Astrocyte (in vitro differentiated cells and primary cell): ENCODE results near the gene LBHD1.

Experiments
- CTCF ChIP-seq: IDR thresholded peaks from 2 replicates; pipeline ENCODE4 v1.5.1; 2011; ENCODE audit warnings: low read depth, mild to moderate bottlenecking, inconsistent platforms, low read length, moderate library complexity; ENCODE audit not compliant: insufficient read depth
- EZH2 ChIP-seq: IDR thresholded peaks from 2 replicates; pipeline ENCODE4 v1.6.1; 2012; ENCODE audit warnings: mild to moderate bottlenecking, low read length, inconsistent platforms; ENCODE audit not compliant: insufficient read depth

- TF ChIP-seq CTCF (no peak), EZH2 (no peak)
Measured at GRCh38 chr11:62615521-62615920, 56.5 kb downstream of the LBHD1 start.
